GM12872 (cell line): ENCODE measurements around the gene ITSN2.

Experiments
- CTCF ChIP-seq: IDR thresholded peaks from 3 replicates; pipeline ENCODE4 v1.5.1; 2011; ENCODE audit warnings: low read depth, mild to moderate bottlenecking, low read length, moderate library complexity; ENCODE audit not compliant: insufficient read depth

ITSN2 gene

DNA sequence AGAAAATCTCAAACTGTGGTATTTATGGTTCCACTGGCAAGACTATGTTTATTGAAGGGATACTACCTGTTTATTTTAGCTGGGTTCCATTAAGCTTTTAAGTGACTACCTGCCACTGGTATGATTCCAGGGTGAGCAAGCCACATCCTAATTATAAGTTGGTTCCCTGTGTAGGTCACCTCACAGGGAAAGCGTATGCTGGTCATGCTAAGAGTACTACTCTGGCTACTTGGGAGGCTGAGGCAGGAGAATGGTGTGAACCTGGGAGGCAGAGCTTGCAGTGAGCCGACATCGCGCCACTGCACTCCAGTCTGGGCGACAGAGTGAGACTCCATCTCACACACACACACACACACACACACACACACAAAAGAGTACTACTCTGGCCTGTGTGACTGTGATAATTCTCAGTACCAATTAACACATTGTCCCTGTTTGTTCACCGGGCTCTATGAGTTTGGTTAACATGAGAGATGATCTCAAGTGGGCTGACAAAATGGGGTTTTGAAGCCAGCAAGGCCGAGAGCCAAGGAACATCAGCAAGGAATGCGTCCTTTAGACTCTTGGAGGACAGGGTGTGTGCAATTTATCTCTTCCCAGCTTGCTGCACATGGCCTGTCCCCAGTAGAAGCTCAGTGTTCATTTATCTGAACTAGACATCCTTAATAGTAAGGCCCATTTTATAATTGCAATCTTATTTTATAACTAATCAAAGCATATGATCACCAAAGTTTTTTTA, 15.2 kb upstream of the ITSN2 start:
- no peak for TF ChIP-seq CTCF

DNA sequence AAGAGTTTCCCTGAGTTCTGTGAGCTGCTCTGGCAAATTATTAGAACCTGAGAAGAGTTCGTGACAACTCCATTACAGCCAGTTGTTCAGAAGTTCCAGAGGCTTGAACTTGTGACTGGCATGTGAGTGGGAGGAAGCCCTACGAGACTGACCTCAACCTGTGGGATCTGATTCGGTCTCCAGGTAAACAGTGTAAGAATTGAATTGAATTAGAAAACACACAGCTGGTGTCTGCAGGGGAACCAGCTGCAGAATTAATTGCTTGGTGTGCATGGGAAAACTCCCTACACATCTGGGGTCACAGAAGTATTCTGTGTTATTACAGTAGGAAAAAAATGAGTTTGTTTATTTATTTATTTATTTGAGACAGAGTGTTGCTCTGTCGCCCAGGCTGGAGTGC, 14.0 kb upstream of the ITSN2 start:
- no peak for TF ChIP-seq CTCF

- no peak for TF ChIP-seq CTCF
Observed at GRCh38 chr2:24372033-24372432, 11.7 kb upstream of the ITSN2 start.

DNA sequence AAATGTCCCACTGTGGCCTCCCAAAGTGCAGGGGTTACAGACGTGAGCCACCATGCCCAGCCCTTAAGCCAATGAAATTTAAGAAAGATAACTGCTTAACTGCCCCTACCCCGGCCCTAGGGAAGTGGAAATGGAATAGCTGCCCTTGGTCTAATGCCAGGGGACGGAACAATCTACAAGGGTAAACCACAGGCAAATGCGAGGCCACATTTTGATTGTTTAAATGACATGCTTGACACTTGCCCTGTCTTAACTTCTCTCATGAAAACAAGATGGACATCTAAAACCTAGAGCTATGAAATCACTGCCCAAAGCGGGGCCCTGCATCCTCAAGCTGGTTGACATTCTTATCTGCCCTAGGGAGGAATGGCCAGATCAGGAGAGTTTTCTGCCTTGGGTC, 5.5 kb upstream of the ITSN2 start:
- TF ChIP-seq CTCF, result no peak

GRCh38 chr2:24365051-24365450, 4.7 kb upstream of the ITSN2 start:
- TF ChIP-seq CTCF, result no peak

DNA sequence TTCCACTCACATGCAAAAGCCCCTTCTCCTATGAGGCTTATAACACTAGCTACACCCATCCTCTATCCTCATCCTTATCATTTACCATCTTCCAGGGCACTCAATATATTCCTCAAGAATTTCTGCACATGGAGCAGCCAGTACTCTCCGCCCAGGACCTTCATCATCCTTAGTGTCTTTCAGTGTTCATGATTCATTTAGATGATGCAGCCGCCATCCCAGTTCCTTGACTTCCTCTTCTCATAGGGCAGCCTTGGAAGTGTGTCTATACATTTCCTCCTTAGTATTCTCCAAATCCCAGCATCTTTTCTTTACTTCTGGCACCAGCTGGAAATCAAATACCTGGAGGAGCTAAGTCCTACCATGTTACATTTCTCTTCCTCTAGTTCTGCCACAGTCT, 3.0 kb upstream of the ITSN2 start:
- no peak for TF ChIP-seq CTCF

GRCh38 chr2:24362253-24362652, 1.9 kb upstream of the ITSN2 start:
- TF ChIP-seq CTCF, result no peak
